ENCODE results near the gene MYO5B.

Gene MYO5B

DNA sequence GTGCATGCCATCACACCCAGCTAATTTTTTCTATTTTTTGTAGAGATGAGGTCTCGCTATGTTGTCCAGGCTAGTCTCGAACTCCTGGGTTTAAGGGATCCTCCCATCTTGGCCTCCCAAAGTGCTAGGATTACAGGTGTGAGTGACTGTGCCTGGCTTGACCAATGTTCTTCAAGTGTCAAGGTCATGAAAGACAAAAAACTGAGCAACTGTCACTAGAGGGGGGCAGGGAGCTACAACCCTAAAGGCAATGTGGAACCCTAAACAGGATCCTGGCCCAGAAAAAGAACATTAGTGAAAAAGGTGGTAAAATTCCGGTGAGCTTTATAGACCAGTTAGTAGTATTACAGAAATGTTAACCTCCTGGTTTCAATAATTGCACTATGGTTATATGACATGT is 7.3 kb downstream of the MYO5B start:
- no peak for DNase-seq

DNA sequence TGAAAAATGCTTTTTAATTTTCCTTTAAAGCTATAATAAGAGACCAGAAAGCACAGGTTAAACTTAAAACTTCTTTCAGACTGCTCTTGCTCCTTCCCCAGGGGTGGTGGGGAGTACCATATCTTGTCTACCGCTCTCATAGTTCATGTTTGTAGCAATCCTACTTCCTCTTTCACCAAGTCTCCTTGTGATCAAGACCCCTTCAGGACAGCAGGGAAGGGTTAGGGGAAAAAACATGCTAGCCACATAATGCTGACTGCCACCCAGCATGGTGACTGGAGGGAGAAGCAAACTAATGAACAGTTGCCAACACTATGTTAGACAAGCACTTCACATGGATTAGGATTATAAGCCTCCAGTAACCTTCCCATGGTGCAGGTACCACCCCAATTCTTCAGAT is 8.6 kb downstream of the MYO5B start:
- DNase-seq, result no peak

DNA sequence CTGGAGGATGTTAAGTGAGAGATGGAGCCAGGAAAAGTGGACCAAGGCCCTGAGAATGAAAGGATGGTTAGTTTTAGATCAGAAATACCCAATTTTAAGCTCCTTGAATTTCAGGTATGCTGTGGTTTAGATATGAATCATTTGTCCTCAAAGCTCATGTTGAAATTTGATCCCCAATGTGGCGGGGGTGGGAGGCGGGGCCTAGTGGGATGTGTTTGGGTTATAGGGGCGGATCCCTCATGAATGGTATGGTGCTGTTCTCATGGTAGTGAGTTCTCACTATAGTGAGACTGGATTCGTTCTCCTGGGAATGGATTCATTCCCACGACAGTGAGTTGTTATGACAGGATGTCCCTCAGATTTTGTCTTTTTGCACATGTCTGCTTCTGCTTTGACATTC is 11.4 kb downstream of the MYO5B start:
- DNase-seq, result no peak

GRCh38 chr18:50182511-50182910 is 12.4 kb downstream of the MYO5B start:
- DNase-seq, result no peak

DNA sequence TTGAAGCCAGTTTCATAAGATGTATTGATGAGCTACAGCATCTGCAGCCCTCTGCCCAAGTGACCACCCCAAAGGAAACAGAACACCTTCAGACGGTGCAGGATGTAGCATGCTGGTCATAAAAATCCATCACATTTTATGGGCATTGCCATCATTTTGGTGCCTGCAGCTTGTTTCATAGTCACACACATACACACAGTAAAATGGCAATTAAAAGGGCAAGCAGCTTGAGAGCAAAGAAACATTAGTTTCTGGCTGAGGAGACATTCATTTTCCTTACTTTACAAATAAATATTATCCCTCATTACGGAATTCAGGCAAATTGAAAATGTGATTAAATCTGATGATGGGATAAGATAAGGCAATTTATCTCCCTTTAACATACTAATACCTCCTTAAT is 13.4 kb downstream of the MYO5B start:
- DNase-seq, result no peak

DNA sequence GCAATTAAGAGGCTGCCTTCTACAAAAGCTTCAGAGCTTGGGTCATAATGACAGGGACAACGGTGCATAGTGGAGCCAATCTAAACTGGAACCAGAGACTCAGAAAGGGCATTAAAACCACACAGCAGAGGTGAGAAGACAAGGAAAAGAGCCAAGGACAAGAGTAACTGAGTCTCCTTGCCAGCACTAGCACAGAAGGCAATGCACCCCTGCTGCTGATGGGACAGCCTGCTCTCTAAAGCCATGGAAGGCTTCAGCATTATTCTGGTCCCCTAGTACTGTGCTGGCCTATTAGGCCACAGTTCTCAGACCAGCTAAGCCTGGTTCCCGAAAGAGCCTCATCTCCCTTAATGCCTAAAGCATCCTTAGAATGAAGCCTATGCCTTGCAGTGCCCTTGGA is 15.5 kb downstream of the MYO5B start:
- no peak for DNase-seq

- DNase-seq, result no peak
Observed at GRCh38 chr18:50177294-50177992, 17.5 kb downstream of the MYO5B start.

- DNase-seq, result no peak
Observed at GRCh38 chr18:50172367-50172766, 22.6 kb downstream of the MYO5B start.

DNA sequence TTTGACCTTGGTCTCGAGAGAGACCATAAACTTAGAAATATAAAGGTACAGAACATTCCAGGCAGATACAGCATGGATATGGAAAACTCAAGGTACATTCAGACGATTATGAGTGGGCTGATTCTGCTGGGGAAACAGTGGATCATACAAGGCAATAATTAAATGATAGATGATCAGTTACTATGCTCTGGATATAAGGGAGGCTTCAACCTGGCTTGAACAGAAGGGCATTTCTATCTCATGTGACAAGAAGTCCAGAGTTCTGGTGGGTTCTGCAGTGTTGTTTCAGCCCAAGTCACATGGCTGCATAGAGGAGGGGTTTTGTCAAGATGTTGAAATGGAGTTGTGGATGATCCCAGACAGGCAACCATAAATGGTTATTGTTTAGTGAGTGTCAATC is 23.5 kb downstream of the MYO5B start:
- no peak for DNase-seq

GRCh38 chr18:50170004-50170403 is 24.9 kb downstream of the MYO5B start:
- DNase-seq, result no peak

- DNase-seq, result no peak
Observed at GRCh38 chr18:50169149-50169548, 25.8 kb downstream of the MYO5B start.

- DNase-seq, result no peak
Observed at GRCh38 chr18:50167966-50168365, 27.0 kb downstream of the MYO5B start.

DNA sequence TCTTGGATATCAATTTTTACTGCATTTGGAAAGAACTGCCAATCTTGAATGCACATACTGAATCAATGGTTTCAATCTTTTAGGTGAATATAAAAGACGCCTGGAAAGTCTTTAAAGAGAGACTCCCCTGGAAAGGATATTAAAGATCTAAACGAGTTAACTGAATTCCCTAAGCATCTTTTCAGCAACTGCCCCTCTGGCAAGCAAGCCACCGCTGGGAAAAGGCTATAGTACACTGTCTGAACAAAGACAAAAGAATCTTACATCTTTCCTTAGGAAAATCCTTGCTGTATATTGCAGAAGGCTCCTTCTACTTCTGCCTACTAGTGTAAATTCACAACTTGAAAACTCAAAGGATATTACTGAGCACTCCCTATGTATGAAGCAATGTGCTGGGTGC is 28.0 kb downstream of the MYO5B start:
- no peak for DNase-seq

GRCh38 chr18:50163505-50163904 is 31.4 kb downstream of the MYO5B start:
- no peak for DNase-seq

DNA sequence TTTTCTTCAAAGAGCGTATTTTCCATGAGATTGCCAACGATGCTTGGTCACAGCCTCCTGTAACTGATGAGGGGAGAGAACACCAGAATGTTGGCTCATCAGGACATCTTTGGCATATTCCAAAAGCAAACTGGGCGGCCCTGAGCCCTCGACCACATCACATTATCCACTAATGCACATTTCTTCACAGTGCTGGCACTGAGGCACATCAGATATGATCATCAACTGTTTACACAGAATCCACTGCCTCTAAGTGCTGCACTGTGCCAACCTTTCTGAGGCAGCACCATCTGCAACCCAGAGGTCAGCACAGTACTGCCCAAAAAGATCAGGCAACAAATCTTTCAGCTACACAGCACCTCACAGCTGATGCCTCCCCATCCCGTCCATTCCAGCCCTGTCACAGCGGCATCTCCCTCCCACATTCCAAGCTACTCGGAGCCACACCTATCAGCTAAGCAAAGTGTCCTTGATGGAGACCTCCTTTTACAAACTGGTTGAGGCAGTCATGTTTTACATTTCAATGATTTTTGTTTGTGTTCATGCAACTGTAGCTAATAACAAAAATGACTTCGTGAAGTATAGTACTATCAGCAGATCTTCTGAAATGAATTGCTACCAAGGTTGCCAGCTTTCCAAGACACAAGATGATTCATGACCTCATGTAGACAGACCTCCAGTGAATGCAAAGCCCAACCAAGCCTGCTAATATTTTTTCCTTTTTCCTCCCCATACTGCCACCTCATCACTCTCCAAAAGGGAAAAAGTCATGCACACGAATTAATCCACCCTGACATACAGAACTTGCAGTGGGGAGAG is 32.3 kb downstream of the MYO5B start:
- no peak for DNase-seq

DNA sequence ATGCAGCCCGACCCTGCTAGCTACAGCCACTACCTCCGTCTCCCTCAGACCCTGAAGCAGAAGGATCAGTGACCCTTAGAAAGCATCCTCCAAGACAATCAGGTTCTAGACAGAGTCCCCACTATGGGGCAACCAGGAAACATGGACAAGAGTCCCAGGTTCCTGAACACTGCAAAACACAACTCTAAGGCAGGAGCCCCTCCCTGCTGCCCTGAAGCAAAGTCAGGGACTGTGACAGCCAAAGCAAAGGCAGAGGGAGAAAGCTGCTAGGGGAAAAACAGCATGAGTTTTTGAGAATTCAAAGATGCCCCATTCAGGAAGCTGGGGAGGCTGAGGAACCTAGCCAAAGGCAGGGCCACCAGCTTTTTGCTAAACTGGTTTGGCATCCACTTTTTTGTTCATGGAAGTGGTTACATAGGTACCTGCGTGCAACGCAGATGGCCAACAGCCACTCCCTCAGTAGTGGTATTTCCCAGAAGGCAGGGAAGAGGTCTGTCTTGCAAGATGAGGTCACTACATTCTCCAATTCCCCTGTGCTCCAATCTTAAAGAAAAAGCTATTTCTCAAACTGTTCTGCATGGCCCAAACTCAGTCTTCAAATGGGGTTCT is 33.2 kb downstream of the MYO5B start:
- DNase-seq, result no peak

DNA sequence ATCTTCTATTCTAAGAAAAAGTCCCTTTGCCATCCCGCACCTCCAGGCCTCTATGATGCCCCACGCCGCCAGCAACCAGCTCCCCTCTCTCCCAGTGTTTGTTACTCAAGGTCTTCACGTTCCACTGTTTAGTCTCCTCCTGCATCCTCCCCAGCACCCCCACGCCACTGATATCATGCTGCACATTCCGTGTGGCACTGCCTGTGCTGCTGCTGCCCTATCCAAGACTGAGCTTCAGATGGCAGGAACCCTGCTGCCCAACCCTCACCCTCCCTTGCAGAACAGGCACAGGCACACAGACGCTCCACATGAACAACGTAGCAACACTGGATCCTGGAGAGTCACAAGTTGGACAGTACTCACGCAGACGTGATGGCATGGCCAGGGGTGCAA is 35.3 kb downstream of the MYO5B start:
- DNase-seq, result no peak

- no peak for DNase-seq
Observed at GRCh38 chr18:50158866-50159653, 35.9 kb downstream of the MYO5B start.

DNA sequence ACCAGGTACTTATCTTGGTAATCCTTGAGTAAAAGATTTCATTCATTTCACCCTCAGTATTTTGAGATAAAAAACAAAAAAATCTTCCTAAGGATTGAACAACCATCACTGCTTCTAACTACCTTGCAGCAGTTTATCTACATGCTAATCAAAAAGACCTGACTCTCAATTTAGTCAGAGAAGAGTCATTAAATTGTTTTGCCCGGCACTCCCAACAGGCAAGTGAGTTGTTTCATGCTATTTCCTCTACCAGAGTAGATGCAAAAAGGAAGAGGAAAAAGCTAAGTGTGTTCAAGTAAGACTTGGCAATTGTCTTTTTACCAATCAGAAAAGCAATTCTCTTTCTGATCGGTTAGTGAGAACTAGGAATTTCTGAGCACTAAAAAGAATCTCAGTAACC is 39.5 kb downstream of the MYO5B start:
- DNase-seq, result no peak

GRCh38 chr18:50154420-50154819 is 40.5 kb downstream of the MYO5B start:
- no peak for DNase-seq

GRCh38 chr18:50152900-50153299 is 42.0 kb downstream of the MYO5B start:
- no peak for DNase-seq

DNA sequence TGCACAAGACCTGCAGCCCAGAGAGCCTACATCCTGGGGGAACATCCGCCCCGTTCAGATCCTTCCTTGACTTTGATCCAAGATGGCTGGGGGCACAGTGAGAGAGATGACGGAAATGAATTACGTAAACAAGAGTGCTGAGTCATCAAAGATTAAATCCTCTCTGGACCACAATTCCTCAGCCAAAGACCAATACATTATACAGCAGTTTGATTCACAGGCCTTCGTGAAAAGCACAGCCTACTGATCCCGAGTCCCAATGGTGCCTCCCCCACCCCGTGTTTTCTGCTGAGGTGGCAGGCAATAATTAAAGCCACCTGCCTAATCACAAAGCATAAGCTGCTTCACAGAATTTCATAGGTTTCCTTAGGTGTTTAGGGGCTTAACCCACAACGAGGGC is 43.0 kb downstream of the MYO5B start:
- no peak for DNase-seq

DNA sequence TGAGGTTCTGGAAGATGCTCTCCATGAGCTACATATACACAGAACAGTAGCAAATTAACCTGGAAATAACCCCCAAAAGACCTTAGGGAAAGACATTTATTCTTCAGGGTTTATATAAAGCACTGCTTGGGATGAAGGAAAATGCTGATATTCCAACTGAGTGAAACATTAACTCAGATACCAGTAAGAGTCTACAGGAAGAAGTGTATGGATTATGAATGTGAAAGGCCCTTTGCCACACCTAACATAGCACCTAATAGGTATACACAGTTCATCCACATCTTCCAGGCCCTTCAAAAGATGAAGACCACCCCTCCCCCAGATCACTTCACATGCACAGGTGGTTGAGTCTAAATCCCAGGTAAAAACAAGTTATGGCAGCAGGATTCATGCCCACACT is 50.4 kb downstream of the MYO5B start:
- DNase-seq, result no peak

All from stimulated activated CD4-positive, alpha-beta T cell treated with anti-CD3 and anti-CD28 coated beads, Interleukin-4, amount 100 ng/mL, for 24 hours (primary cell).